Activated T-cell treated with anti-CD3 and anti-CD28 coated beads, Interleukin-2, amount 50 U/mL, for 4 hours (primary cell): ENCODE results near the gene HTR3A. TPM values are rescaled to one million over a fixed set of nuclear protein-coding genes. Genes with fewer than 3 reads are reported as not detected.

ENCODE experiments used
- total RNA-seq, 3 donors: library from RNA; stranded (reverse); gene quantifications; one replicate each; pipeline ENCODE4 v1.2.1, GENCODE V29; 2021

The HTR3A gene
- total RNA-seq, 3 donors from 2014 or later, result not detected

Other genes with a start within 250 kb of the HTR3A start
- gene ZW10, start 201.4 kb upstream of the HTR3A start, total RNA-seq, result 10 to 100 TPM; 19.8 to 20.6 (median 20.1) TPM
- gene CLDN25, start 195.3 kb upstream of the HTR3A start, total RNA-seq, result not detected
- 1 to 10 TPM; 3.7 to 4.8 (median 4.4) TPM for gene USP28, start 99.5 kb upstream of the HTR3A start, total RNA-seq
- gene HTR3B, start 70.3 kb upstream of the HTR3A start, total RNA-seq, result not detected
- 1 to 10 TPM; 3.4 to 4.4 (median 4.1) TPM for gene ZBTB16, start 84.6 kb downstream of the HTR3A start, total RNA-seq